ENCODE results near the gene PLAGL1. TPM values are rescaled to one million over a fixed set of nuclear protein-coding genes. Genes with fewer than 3 reads are reported as not detected.
A peak's percentile ranks its signal among the peaks of the same experiment; 100 is the strongest.

Gene PLAGL1
- total and polyA plus RNA-seq, 2 of the 8 experiments (the other 6 are each of a cell fraction or from before 2014, with no cell fraction given) = 0.94 to 1.1 TPM

DNA sequence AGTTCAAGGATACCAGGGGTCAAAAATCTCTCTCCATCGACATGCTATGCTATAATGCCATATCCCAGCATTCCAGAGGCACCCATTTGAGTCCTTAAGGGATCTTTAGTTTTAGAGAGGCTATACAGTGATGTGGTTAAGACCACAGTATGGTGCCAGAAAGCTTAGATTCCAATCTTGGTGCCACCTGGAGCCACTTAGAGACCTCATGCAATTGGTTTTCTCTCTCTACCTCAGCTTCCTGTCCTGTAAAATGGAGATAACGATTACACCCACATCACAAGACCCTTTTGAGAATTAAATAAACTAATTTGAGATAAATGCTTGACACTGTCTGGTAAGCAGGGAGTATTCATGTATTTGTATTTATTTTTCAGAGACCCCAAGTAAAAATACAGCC, 39.0 kb downstream of the PLAGL1 start (continued):
- TF ChIP-seq ZNF274 (IDR thresholded peaks at IDR 0.05; ENCODE audit: borderline replicate concordance, extremely low read depth, low read length) (0 out of 2 replicates have a peak, but pooled peaks have one; percentile 24), POLR2AphosphoS5 (IDR thresholded peaks at IDR 0.05; ENCODE audit: low read depth, low read length) (peak; percentile 97), SP2 (IDR thresholded peaks at IDR 0.05; ENCODE audit: low read length) (no peak)
